ENCODE measurements around the gene TXNL1.

GRCh38 chr18:56550121-56550520 lies 88.3 kb downstream of the TXNL1 start:
- TF ChIP-seq, protein P1, sequence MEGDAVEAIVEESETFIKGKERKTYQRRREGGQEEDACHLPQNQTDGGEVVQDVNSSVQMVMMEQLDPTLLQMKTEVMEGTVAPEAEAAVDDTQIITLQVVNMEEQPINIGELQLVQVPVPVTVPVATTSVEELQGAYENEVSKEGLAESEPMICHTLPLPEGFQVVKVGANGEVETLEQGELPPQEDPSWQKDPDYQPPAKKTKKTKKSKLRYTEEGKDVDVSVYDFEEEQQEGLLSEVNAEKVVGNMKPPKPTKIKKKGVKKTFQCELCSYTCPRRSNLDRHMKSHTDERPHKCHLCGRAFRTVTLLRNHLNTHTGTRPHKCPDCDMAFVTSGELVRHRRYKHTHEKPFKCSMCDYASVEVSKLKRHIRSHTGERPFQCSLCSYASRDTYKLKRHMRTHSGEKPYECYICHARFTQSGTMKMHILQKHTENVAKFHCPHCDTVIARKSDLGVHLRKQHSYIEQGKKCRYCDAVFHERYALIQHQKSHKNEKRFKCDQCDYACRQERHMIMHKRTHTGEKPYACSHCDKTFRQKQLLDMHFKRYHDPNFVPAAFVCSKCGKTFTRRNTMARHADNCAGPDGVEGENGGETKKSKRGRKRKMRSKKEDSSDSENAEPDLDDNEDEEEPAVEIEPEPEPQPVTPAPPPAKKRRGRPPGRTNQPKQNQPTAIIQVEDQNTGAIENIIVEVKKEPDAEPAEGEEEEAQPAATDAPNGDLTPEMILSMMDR (IDR thresholded peaks at IDR 0.05), result no peak
- TF ChIP-seq POLR2A (IDR thresholded peaks at IDR 0.05), result no peak

Measured in heart left ventricle (tissue), 13 donors.